ENCODE results near the gene AAR2.

AAR2 gene

GRCh38 chr20:36279776-36280175, 43.5 kb downstream of the AAR2 start:
- Mint-ChIP-seq H3K27ac (no peak overlapping the region), H3K4me1 (peaks cover 2% of the 10 kb centered on the region), H3K4me3 (no peak overlapping the region), H3K9me3 (peaks cover 2% of the 10 kb centered on the region), H3K36me3 (ENCODE audit: low read depth) (no peaks in the 10 kb centered on the region), H3K27me3 (ENCODE audit: low read depth) (peaks cover 36% of the 10 kb centered on the region)
- no peak for TF ChIP-seq CTCF (IDR thresholded peaks at IDR 0.05; ENCODE audit: unreplicated experiment in 3 of 3)

GRCh38 chr20:36281785-36282380, 45.6 kb downstream of the AAR2 start:
- no peak for TF ChIP-seq CTCF (IDR thresholded peaks at IDR 0.05; ENCODE audit: unreplicated experiment in 3 of 3)
- Mint-ChIP-seq H3K27ac (no peak overlapping the region), H3K36me3 (ENCODE audit: low read depth) (no peaks in the 10 kb centered on the region), H3K4me1 (no peaks in the 10 kb centered on the region), H3K4me3 (no peak overlapping the region), H3K27me3 (ENCODE audit: low read depth) (peaks cover 43% of the 10 kb centered on the region), H3K9me3 (peaks cover 2% of the 10 kb centered on the region)

- Mint-ChIP-seq H3K36me3 (ENCODE audit: low read depth) (no peaks in the 10 kb centered on the region), H3K4me1 (no peaks in the 10 kb centered on the region), H3K27ac (no peak overlapping the region), H3K4me3 (no peak overlapping the region), H3K27me3 (ENCODE audit: low read depth) (peaks cover 55% of the 10 kb centered on the region), H3K9me3 (peaks cover 5% of the 10 kb centered on the region)
- TF ChIP-seq CTCF (IDR thresholded peaks at IDR 0.05; ENCODE audit: unreplicated experiment in 3 of 3) = no peak
Observed at GRCh38 chr20:36284751-36285150, 48.5 kb downstream of the AAR2 start.

- H3K27me3 Mint-ChIP-seq (ENCODE audit: low read depth) = peaks cover 49% of the 10 kb centered on the region
- TF ChIP-seq CTCF (IDR thresholded peaks at IDR 0.05; ENCODE audit: unreplicated experiment in 3 of 3) = no peak
Observed at GRCh38 chr20:36285746-36286447, 49.6 kb downstream of the AAR2 start.

GRCh38 chr20:36297656-36298055, 61.4 kb downstream of the AAR2 start:
- peaks cover 73% of the 10 kb centered on the region for H3K27me3 Mint-ChIP-seq (ENCODE audit: low read depth)
- TF ChIP-seq CTCF (IDR thresholded peaks at IDR 0.05; ENCODE audit: unreplicated experiment in 3 of 3) = no peak
- H3K9me3 Mint-ChIP-seq = no peaks in the 10 kb centered on the region
- H3K4me3 Mint-ChIP-seq = no peak overlapping the region
- H3K4me1 Mint-ChIP-seq = no peaks in the 10 kb centered on the region
- H3K27ac Mint-ChIP-seq = no peak overlapping the region
- no peaks in the 10 kb centered on the region for H3K36me3 Mint-ChIP-seq (ENCODE audit: low read depth)

More at GRCh38 chr20:36285746-36286447, 49.6 kb downstream of the AAR2 start:
- H3K4me3 Mint-ChIP-seq = no peak overlapping the region
- no peaks in the 10 kb centered on the region for H3K4me1 Mint-ChIP-seq
- no peak overlapping the region for H3K27ac Mint-ChIP-seq
- peaks cover 5% of the 10 kb centered on the region for H3K9me3 Mint-ChIP-seq
- H3K36me3 Mint-ChIP-seq (ENCODE audit: low read depth) = no peaks in the 10 kb centered on the region

- Mint-ChIP-seq H3K27me3 (ENCODE audit: low read depth) (peaks cover 76% of the 10 kb centered on the region), H3K36me3 (ENCODE audit: low read depth) (no peaks in the 10 kb centered on the region), H3K9me3 (no peaks in the 10 kb centered on the region), H3K4me1 (no peaks in the 10 kb centered on the region), H3K4me3 (no peak overlapping the region), H3K27ac (no peak overlapping the region)
- no peak for TF ChIP-seq CTCF (IDR thresholded peaks at IDR 0.05; ENCODE audit: unreplicated experiment in 3 of 3)
Observed at GRCh38 chr20:36298061-36298460, 61.8 kb downstream of the AAR2 start.
